ENCODE results near the gene SEMA3G.
A peak's percentile ranks its signal among the peaks of the same experiment; 100 is the strongest.

SEMA3G gene

DNA sequence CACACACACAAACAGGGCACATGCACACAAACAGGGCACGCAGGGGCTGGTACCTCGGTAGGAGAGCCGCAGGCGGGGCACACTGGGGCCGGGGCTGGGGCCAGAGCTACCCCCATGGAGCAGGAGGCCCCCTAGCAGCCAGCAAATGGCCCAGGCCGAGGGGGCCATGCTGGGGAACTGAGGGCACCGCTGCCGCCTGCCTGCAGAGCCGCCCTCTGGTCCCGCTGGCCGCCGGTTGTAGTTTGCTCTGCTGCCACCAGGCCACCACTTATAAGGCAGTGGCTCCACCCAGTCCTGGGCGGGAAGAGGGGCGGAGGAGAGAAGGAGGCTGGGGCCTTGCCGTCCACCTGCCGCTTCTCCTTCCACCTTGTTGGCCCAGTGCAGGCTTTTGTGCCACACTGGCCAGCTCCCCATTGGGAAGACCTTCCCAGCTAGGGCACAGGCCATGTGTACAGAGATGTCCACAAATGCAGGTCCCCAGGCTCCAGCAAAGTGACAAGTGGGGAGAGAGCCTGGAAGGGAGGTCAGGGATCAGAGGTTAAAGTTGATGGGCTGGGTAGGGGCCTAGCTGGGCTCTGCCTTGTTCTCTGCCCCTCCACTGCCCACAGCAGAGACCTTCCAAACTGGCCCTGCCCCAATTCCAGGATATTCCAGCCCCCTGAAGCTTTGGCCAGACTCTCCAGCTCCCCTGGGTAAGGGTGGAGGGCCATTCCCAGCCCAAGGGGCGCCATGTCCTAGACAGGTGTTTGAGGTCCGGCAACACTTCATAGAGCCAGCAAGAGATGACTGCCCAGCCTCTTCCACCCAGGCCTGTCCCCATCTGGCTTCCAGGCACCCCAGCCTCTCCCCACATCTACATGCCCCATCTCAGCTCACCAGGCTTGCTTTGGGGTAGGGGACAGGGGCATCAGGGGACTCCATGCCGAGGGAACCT, at the start of gene SEMA3G:
TSS of gene SEMA3G (minus strand) at position 244 of the 934 bp plus-strand sequence. CDS start at position 168, 76 bp downstream.
- DNase-seq (ENCODE audit: low read depth) = peak; percentile 34

DNA sequence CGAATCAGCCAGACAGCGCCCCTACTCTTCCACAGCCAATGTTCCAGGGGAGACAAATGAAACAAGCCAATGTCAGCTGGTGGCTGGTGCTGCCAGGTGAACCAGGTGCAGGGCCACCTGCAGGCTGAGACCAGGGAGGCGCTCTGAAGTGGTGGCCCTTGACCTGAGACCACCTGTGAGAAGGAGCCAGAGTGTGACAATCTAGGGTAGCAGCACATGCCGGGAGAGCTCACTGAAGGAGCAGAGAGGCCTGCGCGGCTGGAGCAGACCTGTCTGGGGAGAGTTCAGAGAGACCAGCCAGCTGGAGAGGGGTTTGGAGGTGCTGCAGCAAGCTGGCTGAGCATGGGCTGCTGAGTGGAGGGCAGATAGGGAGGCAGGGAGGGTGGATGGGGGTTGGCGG, 49.5 kb upstream of the SEMA3G start:
- no peak for DNase-seq (ENCODE audit: low read depth)

DNA sequence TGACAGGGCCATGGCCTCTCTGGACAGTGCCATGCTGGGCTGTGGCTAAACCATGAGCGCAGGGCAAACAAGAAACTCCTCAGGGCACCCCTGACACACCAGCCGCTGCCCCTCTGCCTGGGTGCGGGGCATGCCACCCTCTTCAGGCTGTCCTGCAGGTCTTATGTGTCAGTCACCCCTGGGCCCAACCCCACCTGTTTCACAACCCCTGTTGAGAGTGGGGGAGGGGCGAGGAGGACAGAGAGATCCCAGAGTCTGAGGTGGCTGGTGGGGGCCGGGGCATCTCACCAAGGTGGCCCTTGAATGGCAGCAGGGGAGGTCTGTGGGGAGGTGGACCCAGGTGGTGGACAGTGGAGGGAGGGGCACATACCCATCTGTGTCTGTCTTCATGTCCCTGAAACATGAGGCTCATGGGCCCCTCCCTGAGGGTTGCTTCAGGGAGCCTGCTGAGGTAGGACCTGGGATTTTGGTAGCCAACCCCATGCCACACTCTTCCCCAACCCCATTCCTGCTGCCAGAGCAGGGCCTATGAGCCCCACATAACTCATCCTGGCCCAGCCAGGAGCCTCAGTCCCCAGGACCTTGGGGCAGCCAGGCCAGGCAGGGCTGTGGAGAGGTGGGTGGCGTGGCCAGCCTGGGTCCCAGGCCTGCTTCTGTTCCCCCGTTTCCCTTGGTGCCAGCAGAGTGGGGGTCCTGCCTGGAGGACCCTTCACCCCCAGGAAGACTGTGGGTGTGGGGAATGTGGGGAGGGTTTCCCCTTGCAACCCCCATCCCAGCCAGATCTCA, 48.5 kb upstream of the SEMA3G start:
- DNase-seq (ENCODE audit: low read depth) = no peak

DNA sequence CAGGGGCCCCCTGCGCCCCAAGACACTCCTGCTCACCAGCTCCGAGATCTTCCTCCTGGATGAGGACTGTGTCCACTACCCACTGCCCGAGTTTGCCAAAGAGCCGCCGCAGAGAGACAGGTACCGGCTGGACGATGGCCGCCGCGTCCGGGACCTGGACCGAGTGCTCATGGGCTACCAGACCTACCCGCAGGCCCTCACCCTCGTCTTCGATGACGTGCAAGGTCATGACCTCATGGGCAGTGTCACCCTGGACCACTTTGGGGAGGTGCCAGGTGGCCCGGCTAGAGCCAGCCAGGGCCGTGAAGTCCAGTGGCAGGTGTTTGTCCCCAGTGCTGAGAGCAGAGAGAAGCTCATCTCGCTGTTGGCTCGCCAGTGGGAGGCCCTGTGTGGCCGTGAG, 47.2 kb upstream of the SEMA3G start:
- DNase-seq (ENCODE audit: low read depth) = no peak

DNA sequence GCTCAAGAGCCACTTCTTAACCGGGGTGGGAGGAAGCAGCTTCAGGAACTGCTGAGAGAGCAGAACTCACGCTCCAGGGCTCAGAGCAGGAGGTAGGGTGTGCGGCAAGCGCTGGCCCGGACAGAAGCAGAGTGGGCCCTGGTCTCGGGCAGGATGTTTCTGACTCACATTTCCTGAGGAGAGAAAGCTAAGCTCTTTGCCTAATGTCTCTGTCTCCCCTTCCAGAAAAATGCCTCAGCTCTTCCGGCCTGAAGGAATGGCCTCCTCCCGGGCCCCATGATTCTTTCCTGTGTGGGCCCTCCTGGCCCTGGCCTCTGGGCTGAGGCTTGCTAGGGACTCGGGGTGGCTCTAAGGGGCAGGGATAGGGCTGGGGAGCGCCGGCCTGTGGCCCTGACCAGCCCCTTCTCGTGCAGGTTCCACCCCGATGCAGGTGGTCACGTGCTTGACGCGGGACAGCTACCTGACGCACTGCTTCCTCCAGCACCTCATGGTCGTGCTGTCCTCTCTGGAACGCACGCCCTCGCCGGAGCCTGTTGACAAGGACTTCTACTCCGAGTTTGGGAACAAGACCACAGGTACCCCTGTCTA, 46.1 kb upstream of the SEMA3G start:
- no peak for DNase-seq (ENCODE audit: low read depth)

DNA sequence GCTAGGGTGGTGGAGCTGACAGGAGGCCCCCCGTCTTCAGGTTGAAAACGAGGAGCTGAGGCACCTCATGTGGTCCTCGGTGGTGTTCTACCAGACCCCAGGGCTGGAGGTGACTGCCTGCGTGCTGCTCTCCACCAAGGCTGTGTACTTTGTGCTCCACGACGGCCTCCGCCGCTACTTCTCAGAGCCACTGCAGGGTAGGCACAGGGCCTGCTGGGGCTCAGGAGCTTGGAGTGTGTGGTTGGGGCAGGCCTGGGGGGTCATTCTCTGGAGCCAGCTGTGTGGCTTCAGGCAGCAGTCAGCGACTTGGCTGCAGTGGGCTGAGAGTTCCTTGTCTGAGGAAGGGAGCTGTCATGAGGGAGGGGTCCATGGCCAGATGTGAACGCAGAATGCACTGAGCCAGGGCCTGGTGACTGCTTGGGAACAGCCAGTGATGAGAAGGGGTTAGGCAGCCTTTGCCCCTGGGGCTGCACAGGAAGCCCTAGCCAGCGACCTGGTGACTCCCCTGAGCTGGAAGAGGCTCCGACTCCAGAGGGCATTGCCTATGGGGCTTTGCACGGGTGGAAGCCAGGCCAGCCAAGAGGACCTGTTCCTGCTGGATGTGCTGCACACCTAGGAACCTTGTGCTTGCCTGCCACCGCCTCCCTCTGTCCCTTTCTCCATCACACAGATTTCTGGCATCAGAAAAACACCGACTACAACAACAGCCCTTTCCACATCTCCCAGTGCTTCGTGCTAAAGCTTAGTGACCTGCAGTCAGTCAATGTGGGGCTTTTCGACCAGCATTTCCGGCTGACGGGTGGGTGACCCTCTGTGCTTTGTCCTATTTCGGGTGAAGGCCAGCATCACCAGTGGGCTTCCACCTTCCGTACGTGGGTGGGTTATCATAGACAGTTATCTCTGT, 45.4 kb upstream of the SEMA3G start:
- DNase-seq (ENCODE audit: low read depth) = no peak

DNA sequence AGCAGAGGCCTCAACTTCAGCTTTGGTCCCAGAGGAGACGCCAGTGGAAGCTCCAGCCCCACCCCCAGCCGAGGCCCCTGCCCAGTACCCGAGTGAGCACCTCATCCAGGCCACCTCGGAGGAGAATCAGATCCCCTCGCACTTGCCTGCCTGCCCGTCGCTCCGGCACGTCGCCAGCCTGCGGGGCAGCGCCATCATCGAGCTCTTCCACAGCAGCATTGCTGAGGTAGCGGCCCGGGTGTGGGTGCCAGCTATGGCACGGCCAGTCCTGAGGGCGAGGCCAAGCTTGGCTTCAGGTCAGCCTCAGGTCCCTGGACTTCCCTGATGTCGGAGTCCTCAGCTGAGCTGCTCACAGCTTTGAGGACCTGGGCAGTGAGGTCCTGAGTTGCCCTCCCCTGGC, 44.5 kb upstream of the SEMA3G start:
- DNase-seq (ENCODE audit: low read depth) = no peak

DNA sequence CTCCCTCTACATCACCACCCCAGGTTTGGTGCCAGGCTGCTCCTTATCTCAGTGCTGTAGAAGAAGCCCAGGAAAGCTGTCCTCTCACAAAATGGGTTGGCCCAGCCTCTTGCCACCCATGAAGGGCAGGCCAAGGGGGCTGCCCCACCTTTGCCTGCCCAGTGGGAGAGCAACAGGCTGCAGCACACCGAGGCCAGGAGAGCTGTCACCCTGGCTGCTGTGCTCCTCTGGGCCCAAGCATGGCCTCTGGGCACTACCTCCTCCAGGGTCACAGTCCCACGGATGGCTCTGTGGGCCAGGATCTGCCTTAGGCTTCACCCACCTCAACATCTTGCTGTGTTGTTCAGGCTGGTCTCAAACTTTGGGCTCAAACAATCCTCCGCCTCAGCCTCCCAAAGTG, 43.8 kb upstream of the SEMA3G start:
- no peak for DNase-seq (ENCODE audit: low read depth)

DNA sequence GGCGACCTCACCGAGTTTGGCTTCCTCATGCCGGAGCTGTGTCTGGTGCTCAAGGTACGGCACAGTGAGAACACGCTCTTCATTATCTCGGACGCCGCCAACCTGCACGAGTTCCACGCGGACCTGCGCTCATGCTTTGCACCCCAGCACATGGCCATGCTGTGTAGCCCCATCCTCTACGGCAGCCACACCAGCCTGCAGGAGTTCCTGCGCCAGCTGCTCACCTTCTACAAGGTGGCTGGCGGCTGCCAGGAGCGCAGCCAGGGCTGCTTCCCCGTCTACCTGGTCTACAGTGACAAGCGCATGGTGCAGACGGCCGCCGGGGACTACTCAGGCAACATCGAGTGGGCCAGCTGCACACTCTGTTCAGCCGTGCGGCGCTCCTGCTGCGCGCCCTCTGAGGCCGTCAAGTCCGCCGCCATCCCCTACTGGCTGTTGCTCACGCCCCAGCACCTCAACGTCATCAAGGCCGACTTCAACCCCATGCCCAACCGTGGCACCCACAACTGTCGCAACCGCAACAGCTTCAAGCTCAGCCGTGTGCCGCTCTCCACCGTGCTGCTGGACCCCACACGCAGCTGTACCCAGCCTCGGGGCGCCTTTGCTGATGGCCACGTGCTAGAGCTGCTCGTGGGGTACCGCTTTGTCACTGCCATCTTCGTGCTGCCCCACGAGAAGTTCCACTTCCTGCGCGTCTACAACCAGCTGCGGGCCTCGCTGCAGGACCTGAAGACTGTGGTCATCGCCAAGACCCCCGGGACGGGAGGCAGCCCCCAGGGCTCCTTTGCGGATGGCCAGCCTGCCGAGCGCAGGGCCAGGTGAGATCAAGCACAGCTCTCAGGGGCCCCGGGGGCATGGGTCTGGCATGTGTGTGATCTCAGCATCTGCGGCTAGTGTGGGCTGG, 43.1 kb upstream of the SEMA3G start:
- DNase-seq (ENCODE audit: low read depth) = no peak

DNA sequence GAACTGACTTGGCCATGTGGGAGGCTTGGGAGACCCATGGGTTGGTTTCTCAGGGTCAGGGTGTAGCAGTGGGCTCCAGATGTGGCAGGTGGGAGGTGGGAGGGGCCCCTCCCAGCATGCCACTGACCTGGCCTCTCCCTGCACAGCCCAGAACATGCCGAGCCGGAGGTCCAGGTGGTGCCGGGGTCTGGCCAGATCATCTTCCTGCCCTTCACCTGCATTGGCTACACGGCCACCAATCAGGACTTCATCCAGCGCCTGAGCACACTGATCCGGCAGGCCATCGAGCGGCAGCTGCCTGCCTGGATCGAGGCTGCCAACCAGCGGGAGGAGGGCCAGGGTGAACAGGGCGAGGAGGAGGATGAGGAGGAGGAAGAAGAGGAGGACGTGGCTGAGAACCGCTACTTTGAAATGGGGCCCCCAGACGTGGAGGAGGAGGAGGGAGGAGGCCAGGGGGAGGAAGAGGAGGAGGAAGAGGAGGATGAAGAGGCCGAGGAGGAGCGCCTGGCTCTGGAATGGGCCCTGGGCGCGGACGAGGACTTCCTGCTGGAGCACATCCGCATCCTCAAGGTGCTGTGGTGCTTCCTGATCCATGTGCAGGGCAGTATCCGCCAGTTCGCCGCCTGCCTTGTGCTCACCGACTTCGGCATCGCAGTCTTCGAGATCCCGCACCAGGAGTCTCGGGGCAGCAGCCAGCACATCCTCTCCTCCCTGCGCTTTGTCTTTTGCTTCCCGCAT, 42.3 kb upstream of the SEMA3G start:
- DNase-seq (ENCODE audit: low read depth) = no peak

DNA sequence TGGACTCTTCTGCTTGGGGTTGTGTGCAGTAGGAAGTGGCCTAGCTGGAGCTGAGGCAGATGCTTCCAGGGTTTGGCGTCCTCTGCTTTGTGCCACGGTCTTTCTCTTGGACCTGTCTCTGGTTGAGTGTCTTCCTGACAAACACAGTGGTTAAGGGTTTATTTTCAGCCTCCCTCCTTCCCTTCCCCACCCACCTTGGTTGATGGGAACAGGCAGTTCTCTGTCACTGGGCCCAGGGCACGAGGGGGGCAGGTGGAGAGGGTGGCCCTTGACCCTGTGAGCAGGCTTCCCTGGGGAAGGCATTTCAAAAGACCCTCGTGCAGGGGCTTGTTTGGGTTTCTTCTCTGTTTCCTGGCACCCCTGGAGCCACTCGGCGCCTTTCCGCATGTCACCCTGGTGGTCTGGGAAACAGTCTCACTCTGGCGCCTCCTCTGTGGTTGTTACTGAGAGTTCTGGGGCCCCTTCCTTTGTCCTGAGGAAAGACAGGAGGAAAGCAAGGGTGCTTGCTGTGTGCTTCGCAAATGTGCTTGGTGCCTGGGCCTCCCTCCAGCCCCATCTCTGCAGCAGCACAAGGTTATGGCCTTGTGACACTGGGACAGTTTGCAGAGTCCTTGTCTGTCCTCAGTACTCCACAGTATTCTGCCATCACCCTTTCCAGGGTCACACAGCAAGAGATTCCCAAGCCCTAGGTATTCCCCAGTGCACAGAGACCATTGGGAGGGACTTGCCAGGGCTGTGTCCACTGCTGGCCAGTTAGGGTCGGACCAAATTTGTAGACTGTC, 40.0 kb upstream of the SEMA3G start:
- no peak for DNase-seq (ENCODE audit: low read depth)

DNA sequence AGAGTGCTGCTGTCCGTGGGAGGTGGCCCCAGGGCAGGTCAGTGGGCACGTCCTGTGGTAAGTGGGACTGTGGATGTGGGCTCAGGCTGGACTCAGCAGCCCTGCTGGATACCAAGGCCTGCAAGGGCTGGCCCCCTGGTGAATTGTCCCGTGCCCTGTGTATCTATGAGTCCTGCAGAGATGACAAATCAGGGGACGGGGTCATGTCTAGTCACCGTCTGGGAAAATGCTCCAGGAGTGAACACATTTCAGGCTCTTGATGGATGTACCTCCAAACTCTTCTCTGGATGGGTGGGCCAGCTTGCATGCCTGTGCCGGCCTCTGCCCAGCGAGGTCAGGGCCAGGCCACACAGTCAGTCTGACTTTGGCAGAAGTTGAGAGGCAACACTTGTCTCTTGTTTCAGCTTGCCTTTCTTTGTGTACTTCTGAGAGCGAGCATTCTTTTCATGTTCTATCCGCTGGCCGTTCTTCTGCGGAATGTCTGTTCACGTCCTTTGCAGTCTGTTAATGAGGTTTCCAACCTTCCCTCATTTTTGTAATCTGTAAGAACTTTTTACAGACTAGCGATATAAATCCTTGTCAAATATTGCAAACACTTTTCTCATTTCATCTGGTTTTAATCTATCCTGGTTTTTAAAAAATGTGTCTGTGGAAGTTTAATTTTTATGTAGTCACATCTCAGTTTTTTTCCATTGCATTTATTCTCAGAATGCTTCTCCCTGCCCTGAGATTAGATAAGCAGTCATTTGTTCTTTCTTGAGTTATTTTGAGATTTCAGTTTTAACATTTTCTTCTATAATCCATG, 38.9 kb upstream of the SEMA3G start:
- no peak for DNase-seq (ENCODE audit: low read depth)

DNA sequence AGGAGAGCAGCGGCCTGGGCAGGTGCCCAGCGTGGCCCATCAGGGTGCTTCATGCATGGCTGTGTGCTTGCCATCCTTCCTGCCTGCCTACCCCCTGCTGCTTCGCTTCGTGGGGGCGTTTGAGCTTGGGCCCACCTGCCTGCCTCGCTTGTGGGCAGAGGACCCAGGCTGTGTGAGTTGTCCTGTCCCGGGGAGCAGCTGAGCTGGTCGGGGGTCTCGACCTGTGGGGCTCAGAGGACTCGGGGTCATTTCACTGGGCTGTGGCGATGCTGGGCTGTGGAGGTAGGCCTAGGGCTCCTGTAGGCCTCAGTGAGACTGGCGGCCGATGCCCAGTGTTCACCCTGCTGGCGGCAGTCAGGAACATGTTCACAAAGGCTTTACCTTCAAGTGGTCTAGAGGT, 38.2 kb upstream of the SEMA3G start:
- no peak for DNase-seq (ENCODE audit: low read depth)

DNA sequence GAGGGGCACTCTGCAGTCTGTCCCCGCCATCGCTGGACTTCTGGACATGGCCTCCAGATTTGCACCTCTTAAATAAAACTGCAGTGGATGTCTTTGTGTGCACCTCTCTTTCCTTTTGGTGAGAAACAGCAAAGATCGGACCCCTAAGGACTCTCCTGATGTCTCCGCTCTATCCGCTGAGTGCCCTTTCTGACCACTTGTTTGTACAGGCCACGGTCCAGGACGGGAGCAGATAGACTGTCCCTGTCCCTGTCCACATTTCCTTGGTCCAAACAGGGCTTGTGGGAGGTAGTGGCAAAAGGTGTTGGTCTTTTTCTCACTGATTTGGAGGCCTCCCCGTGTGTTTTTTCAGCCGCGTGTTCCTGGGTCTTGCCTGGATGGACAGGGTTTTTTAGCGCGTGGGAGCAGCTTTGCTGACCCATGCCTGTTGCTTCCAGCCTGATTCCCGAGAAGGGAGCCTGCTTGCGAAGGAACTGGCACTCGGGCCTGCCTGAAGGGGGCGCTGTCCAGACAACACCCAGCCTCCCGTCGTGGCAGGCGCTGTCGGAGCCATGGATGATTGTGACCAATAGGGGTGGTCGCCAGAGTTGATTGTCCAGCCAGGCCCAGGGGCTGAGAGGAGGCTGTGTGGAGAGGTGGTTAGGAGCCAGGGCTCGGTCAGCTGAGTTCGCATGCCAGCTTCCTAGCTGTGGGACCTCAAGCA, 37.1 kb upstream of the SEMA3G start:
- DNase-seq (ENCODE audit: low read depth) = no peak

DNA sequence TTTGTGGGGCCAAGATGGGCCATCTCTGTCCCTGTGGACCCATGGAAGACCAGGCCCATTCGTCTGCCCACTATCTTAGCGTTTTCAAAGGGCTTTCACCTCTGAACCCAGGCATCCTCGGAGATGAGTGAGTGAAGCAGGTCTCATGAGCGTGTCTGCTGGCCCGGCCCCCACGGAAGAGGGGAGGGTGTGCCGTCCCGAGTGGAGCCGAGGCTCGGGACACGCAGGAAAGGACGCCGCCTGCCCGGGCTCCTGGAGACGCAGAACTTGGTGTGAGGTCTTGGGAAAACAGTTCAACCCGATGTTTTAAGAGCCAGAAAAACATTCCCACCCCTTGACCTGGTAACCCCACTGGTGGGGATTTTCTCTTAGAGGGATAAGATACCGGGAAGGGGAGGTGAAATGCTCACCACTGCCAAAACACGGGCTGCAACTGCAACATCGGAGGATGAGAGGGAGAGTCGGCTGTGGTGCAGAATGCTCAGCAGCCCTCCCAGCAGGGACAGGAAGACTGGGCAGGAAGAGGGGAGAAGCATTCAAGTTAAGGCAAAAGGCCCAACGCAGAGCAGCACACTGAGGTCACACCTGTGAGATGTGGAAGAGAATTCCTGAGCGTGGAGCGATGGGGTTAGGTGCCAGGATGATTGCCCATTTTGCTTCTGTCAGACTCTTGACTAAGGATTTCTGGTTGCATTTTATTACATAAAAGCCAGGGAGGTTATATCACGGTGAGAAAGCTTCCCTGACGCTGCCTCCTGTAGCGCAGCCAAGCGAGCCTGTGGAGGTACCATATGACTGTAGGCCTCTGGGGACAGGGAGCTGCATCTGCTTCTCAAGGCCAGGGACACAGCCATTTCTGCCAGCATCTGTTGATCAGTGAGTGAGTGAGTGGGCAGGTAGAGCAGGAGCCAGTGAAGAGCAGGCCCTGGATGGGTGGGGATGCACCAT, 36.1 kb upstream of the SEMA3G start:
- DNase-seq (ENCODE audit: low read depth) = no peak

DNA sequence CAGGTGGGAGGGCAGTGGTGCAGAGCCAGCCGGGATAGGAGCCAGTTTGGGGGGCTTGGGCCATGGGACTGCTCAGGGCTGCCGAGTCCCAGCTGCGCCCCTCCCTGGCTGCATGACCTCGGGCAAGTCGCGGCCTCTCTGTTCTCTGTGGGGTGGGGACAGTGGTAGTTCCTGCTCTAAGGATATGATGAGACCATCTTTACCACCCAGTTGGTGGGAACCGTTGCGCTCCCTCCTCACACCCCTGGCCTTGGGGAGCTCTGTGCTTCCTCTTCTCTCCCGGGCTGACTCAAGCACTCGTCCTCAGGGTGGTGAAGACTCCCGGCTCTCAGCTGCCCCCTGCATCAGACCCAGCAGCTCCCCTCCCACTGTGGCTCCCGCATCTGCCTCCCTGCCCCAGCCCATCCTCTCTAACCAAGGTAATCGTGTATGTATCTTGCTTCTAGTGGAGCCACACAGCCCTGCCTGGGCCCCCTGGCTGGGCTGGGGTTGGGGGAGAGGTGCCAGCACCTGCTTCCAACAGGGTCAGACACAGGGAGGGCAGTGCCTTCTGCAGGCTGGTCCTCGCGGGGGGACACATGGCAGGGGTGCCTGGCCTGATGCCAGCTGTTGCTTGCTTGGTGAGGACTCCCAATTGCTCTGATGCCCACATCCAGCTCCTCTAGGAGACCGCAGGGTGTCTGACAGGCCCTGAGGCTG, 35.1 kb upstream of the SEMA3G start:
- no peak for DNase-seq (ENCODE audit: low read depth)

Measured in stimulated activated CD8-positive, alpha-beta memory T cell treated with anti-CD3 and anti-CD28 coated beads, Interleukin-15, amount 100 ng/mL, for 24 hours (primary cell).